Duodenal mucosa (tissue), 2 donors: Measurements from ENCODE around the gene DOCK4.

Experiments used
- H3K27ac ChIP-seq: one replicate; pipeline ENCODE4 v1.7.0; 2013; ENCODE audit warnings: low read depth, low read length
- H3K27me3 ChIP-seq, 2 donors: one replicate each; pipeline ENCODE4 v1.7.0; 2013; ENCODE audit warnings: low read length in 2 of 2, control low read depth in 1 of 2; ENCODE audit not compliant: insufficient read depth in 2 of 2, control insufficient read depth in 1 of 2
- H3K36me3 ChIP-seq, 2 donors: one replicate each; pipeline ENCODE4 v1.7.0; 2013; ENCODE audit warnings: low read length in 2 of 2, control low read depth in 1 of 2; ENCODE audit not compliant: insufficient read depth in 2 of 2, control insufficient read depth in 1 of 2
- H3K4me1 ChIP-seq, 2 donors: one replicate each; pipeline ENCODE4 v1.7.0; 2013; ENCODE audit warnings: low read length in 2 of 2, control low read depth in 1 of 2; ENCODE audit not compliant: insufficient read depth in 2 of 2, control insufficient read depth in 1 of 2
- H3K4me3 ChIP-seq, 2 donors: one replicate each; pipeline ENCODE4 v1.7.0; 2013; ENCODE audit warnings: low read length in 2 of 2, low read depth in 1 of 2
- H3K9ac ChIP-seq, 2 donors: one replicate each; pipeline ENCODE4 v1.7.0; 2013; ENCODE audit warnings: low read length in 2 of 2, low read depth in 1 of 2
- H3K9me3 ChIP-seq, 2 donors: one replicate each; pipeline ENCODE4 v1.7.0; 2013; ENCODE audit warnings: low read length in 2 of 2, control low read depth in 1 of 2; ENCODE audit not compliant: control insufficient read depth in 1 of 2

Gene DOCK4

DNA sequence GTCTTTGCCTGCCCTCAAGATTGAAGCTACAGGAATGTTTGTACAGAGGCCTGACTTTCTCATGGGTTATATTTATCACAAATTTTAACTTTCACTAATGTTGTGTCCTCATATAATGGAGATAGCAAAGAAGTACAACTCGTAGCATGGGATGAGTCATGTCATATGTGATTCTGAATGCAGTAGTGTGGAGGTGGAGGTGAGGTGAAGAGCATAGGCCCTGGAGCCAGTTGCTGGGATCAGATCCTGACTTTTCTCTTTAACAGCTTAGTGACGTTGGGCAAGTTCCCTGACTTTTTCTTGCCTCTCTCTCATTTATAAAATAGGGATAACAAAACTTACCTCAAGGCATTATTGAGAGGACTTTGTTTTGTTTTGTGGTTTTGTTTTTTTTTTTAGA lies 511.8 kb downstream of the DOCK4 start:
- Histone ChIP-seq H3K36me3 (no peaks in the 10 kb centered on the region), H3K9ac (no peak overlapping the region), H3K27ac (no peak overlapping the region), H3K9me3 (no peaks in the 10 kb centered on the region), H3K4me3 (no peak overlapping the region), H3K27me3 (no peaks in the 10 kb centered on the region), H3K4me1 (no peaks in the 10 kb centered on the region)

GRCh38 chr7:111690364-111691111 lies 515.7 kb downstream of the DOCK4 start:
- Histone ChIP-seq H3K27me3 (no peaks in the 10 kb centered on the region), H3K27ac (no peak overlapping the region), H3K36me3 (no peaks in the 10 kb centered on the region), H3K4me3 (no peak overlapping the region), H3K9ac (no peak overlapping the region), H3K4me1 (no peaks in the 10 kb centered on the region), H3K9me3 (no peaks in the 10 kb centered on the region)

DNA sequence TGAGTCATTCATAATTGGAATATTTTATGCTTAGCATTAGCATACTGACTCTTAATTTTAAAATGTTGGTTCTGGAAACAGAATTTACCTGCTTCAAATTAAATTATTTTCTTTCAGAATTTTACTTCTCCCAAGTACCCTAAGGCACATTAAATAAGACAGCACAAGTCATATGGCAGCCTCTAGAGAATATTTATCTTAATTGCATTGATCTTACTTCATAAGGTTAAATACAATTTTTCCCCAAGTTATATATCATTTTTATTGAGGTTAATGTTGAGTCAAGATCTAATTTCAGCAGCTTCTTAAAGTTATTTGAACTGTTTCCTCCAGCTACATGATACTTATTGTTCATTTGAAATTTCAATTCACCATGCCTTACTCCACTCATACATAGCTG lies 520.9 kb downstream of the DOCK4 start:
- no peaks in the 10 kb centered on the region for H3K27me3 ChIP-seq

GRCh38 chr7:111682588-111683340 lies 523.4 kb downstream of the DOCK4 start:
- no peak overlapping the region for H3K27ac ChIP-seq
- no peaks in the 10 kb centered on the region for H3K36me3 ChIP-seq
- H3K9ac ChIP-seq, result no peak overlapping the region
- no peak overlapping the region for H3K4me3 ChIP-seq
- H3K27me3 ChIP-seq, result no peaks in the 10 kb centered on the region
- H3K9me3 ChIP-seq, result no peaks in the 10 kb centered on the region
- H3K4me1 ChIP-seq, result no peaks in the 10 kb centered on the region

More for the DNA sequence above, 520.9 kb downstream of the DOCK4 start:
- Histone ChIP-seq H3K27ac (no peak overlapping the region), H3K4me3 (no peak overlapping the region), H3K36me3 (no peaks in the 10 kb centered on the region), H3K9ac (no peak overlapping the region), H3K4me1 (no peaks in the 10 kb centered on the region), H3K9me3 (no peaks in the 10 kb centered on the region)

DNA sequence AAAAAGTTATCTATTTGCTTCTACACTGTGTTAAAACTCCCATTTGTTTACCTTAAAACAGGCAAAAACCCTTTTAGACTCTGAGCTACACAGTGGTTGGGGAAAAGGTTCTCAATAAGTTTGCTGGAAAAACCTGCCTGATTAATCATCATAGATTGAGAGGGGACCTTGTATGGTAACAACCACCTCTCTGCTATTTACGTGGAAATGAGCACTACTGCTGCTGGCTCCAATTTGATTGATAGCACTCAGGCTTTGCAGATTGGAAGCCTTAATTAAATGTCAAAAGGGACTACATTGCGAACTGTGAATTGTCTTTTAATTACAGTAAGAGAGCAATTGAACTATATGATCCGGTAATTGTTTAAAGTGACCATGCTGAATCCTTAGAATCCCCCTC lies 525.0 kb downstream of the DOCK4 start:
- Histone ChIP-seq H3K4me3 (no peak overlapping the region), H3K27me3 (no peaks in the 10 kb centered on the region), H3K36me3 (no peaks in the 10 kb centered on the region), H3K27ac (no peak overlapping the region), H3K9me3 (no peaks in the 10 kb centered on the region), H3K4me1 (no peaks in the 10 kb centered on the region), H3K9ac (no peak overlapping the region)

GRCh38 chr7:111678986-111679385 lies 527.2 kb downstream of the DOCK4 start:
- H3K9me3 ChIP-seq, result no peaks in the 10 kb centered on the region
- no peak overlapping the region for H3K9ac ChIP-seq
- no peak overlapping the region for H3K27ac ChIP-seq

GRCh38 chr7:111678281-111678680 lies 527.9 kb downstream of the DOCK4 start:
- H3K36me3 ChIP-seq, result no peaks in the 10 kb centered on the region
- no peaks in the 10 kb centered on the region for H3K27me3 ChIP-seq
- no peak overlapping the region for H3K9ac ChIP-seq
- no peak overlapping the region for H3K27ac ChIP-seq
- no peaks in the 10 kb centered on the region for H3K9me3 ChIP-seq
- H3K4me3 ChIP-seq, result no peak overlapping the region
- H3K4me1 ChIP-seq, result no peaks in the 10 kb centered on the region

More at GRCh38 chr7:111678986-111679385, 527.2 kb downstream of the DOCK4 start:
- Histone ChIP-seq H3K36me3 (no peaks in the 10 kb centered on the region), H3K4me1 (no peaks in the 10 kb centered on the region), H3K4me3 (no peak overlapping the region), H3K27me3 (no peaks in the 10 kb centered on the region)

- Histone ChIP-seq H3K27me3 (no peaks in the 10 kb centered on the region), H3K9ac (no peak overlapping the region), H3K9me3 (no peaks in the 10 kb centered on the region), H3K4me3 (no peak overlapping the region), H3K27ac (no peak overlapping the region), H3K4me1 (no peaks in the 10 kb centered on the region), H3K36me3 (no peaks in the 10 kb centered on the region)
Observed at GRCh38 chr7:111677848-111678247, 528.4 kb downstream of the DOCK4 start.

DNA sequence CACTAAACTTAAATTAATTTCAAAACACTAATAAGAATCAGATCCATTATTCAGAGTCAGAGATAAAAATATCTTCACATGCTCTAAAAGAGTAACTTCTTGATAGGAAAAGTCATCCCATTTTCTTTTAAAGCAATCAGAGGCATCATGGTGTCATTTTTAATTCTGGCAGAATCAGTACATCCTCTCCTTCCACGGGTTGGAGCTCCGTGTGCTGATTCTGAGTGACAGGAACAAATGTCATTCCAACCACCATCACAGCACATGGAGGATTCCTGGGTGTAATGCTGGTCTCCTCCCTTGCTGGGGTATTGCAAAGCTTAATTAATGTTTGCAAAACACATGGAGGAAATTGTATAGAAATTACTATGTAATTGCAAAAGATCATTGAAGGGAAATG lies 529.4 kb downstream of the DOCK4 start:
- Histone ChIP-seq H3K9ac (no peak overlapping the region), H3K36me3 (no peaks in the 10 kb centered on the region), H3K4me3 (no peak overlapping the region), H3K27me3 (no peaks in the 10 kb centered on the region), H3K27ac (no peak overlapping the region), H3K9me3 (no peaks in the 10 kb centered on the region), H3K4me1 (no peaks in the 10 kb centered on the region)
